Esophagus squamous epithelium (tissue), 5 donors: ENCODE data around the gene MEGF10. TPM values are rescaled to one million over a fixed set of nuclear protein-coding genes. Genes with fewer than 3 reads are reported as not detected.
A peak's percentile ranks its signal among the peaks of the same experiment; 100 is the strongest.

Source experiments
- DNase-seq: peaks from one replicate; lab custom pipeline; 2025; lab: John Stamatoyannopoulos, UW
- H3K27ac ChIP-seq, 4 donors: fragments of 200-600 bp; sonication (generic); one replicate each; pipeline ENCODE4 v1.5.1; 2016 to 2019; ENCODE audit warnings: mild to moderate bottlenecking in 1 of 4
- H3K27me3 ChIP-seq, 4 donors: fragments of 200-600 bp; sonication (generic); 1 replicate in 3 of 4; 2 replicates in 1 of 4; pipeline versions ENCODE4 v1.5.1 to v1.6.0; 2017 to 2021; ENCODE audit warnings: antibody characterized with exemption in 1 of 4
- H3K36me3 ChIP-seq, 3 donors: fragments of 200-600 bp; sonication (generic); one replicate each; pipeline ENCODE4 v1.5.1; 2016 to 2019
- H3K4me1 ChIP-seq, 3 donors: fragments of 200-600 bp; sonication (generic); one replicate each; pipeline ENCODE4 v1.5.1; 2017 to 2019
- H3K4me3 ChIP-seq, 4 donors: fragments of 200-600 bp; sonication (generic); 1 replicate in 3 of 4; 2 replicates in 1 of 4; pipeline ENCODE4 v1.5.1; 2016 to 2019; ENCODE audit warnings: mild to moderate bottlenecking in 2 of 4, moderate library complexity in 1 of 4
- H3K9me3 ChIP-seq, 3 donors: fragments of 200-600 bp; sonication (generic); one replicate each; pipeline ENCODE4 v1.5.1; 2016 to 2019
- CTCF ChIP-seq, 6 experiments: fragments of 450-650 bp in 4 of 6; fragments of 200-600 bp in 2 of 6; sonication (generic) in 2 of 6; IDR thresholded peaks; one replicate each; pipeline ENCODE4 v1.5.1; 2016 to 2019; ENCODE audit warnings: antibody characterized with exemption in 6 of 6, mild to moderate bottlenecking in 4 of 6, moderate library complexity in 4 of 6
- POLR2A ChIP-seq, 4 donors: fragments of 450-650 bp; IDR thresholded peaks; one replicate each; pipeline ENCODE4 v1.6.1; 2017; ENCODE audit warnings: antibody characterized with exemption in 4 of 4, mild to moderate bottlenecking in 4 of 4, moderate library complexity in 3 of 4
- WGBS, 2 donors: methylation state at CpG; one replicate each; pipeline ENCODE4 v1.1.5; 2018; 5-methylcytosine and 5-hydroxymethylcytosine counted together
- intact Hi-C: fragments of 100-400 bp; cut with DNase I; formaldehyde crosslinking; loops from one replicate; pipeline ENCODE4 v1.15.0; 2022
- total RNA-seq, 4 donors: library from RNA; depleted of rRNA; stranded (reverse); fragments of >200 nt; gene quantifications; one replicate each; pipeline ENCODE4 v1.1.0, GENCODE V29; 2016
- donor health status: DM: yes; HTN: yes; CAD: no.

The MEGF10 gene
- total RNA-seq, 4 donors from 2014 or later: 1.1 TPM; not detected in 3

GRCh38 chr5:127492854-127493738 lies 202.5 kb downstream of the MEGF10 start:
- no peak overlapping the region for H3K27ac ChIP-seq
- no peak overlapping the region for H3K4me3 ChIP-seq
- 63% methylated on average over 3 of the region's 3 CpGs for WGBS, 2 donors
- peaks cover 0 to 26% (median 0%) of the 10 kb centered on the region in 4 donors for H3K27me3 ChIP-seq
- H3K9me3 ChIP-seq: no peaks in the 10 kb centered on the region
- no peaks in the 10 kb centered on the region for H3K36me3 ChIP-seq
- no peaks in the 10 kb centered on the region for H3K4me1 ChIP-seq
- TF ChIP-seq CTCF (IDR thresholded peaks at IDR 0.05) (peak; percentile 56 to 76 (median 64)), POLR2A (IDR thresholded peaks at IDR 0.05) (no peak)
- DNase-seq: no peak
- intact Hi-C loops: loop anchor here (10.0 kb wide), 1 partner anchor 178 kb away; no protein-coding TSS in a partner anchor

GRCh38 chr5:127498548-127498947 lies 208.0 kb downstream of the MEGF10 start:
- Histone ChIP-seq H3K27me3 (peaks cover 0 to 5% (median 0%) of the 10 kb centered on the region in 4 donors), H3K4me3 (no peak overlapping the region), H3K36me3 (no peaks in the 10 kb centered on the region), H3K4me1 (no peaks in the 10 kb centered on the region), H3K27ac (no peak overlapping the region), H3K9me3 (no peaks in the 10 kb centered on the region)
- 57 to 70% methylated on average over 1 of the region's 1 CpG for WGBS, 2 donors
- no peak for TF ChIP-seq CTCF (IDR thresholded peaks at IDR 0.05)
- no peak for TF ChIP-seq POLR2A (IDR thresholded peaks at IDR 0.05)
- intact Hi-C loops: loop anchor here (10.0 kb wide), 1 partner anchor 184 kb away; no protein-coding TSS in a partner anchor
- no peak for DNase-seq

GRCh38 chr5:127505905-127506304 lies 215.3 kb downstream of the MEGF10 start:
- Histone ChIP-seq H3K4me1 (no peaks in the 10 kb centered on the region), H3K36me3 (no peaks in the 10 kb centered on the region), H3K27me3 (no peaks in the 10 kb centered on the region), H3K9me3 (no peaks in the 10 kb centered on the region), H3K27ac (no peak overlapping the region), H3K4me3 (no peak overlapping the region)
- intact Hi-C loops: no loop called here
- no peak for DNase-seq
- WGBS, 2 donors: 71 to 87% methylated on average over 2 of the region's 2 CpGs
- TF ChIP-seq POLR2A (IDR thresholded peaks at IDR 0.05) (no peak), CTCF (IDR thresholded peaks at IDR 0.05) (no peak)

- TF ChIP-seq POLR2A (IDR thresholded peaks at IDR 0.05) (no peak), CTCF (IDR thresholded peaks at IDR 0.05) (no peak)
- Histone ChIP-seq H3K36me3 (no peaks in the 10 kb centered on the region), H3K4me3 (no peak overlapping the region), H3K27me3 (peaks cover 0 to 4% (median 0%) of the 10 kb centered on the region in 4 donors), H3K9me3 (no peaks in the 10 kb centered on the region), H3K4me1 (no peaks in the 10 kb centered on the region), H3K27ac (no peak overlapping the region)
- intact Hi-C loops: no loop called here
- WGBS, 2 donors: 71 to 77% methylated on average over 6 of the region's 6 CpGs
- no peak for DNase-seq
Measured at GRCh38 chr5:127506616-127507015, 216.0 kb downstream of the MEGF10 start.
